ENCODE results near the gene IPCEF1.

IPCEF1 gene

GRCh38 chr6:154378518-154378917, 21.9 kb upstream of the IPCEF1 start:
- H3K9me3 ChIP-seq (ENCODE audit: control insufficient read depth in 5 of 5, low read length in 5 of 5), result peaks cover 0 to 4% (median 3%) of the 10 kb centered on the region in 5 donors
- no peak overlapping the region for H3K4me3 ChIP-seq (ENCODE audit: low read depth in 1 of 5, low read length in 5 of 5)
- no peaks in the 10 kb centered on the region for H3K4me1 ChIP-seq (ENCODE audit: control insufficient read depth in 5 of 5, insufficient read depth in 5 of 5, low read length in 5 of 5)
- no peaks in the 10 kb centered on the region for H3K36me3 ChIP-seq (ENCODE audit: control insufficient read depth in 5 of 5, insufficient read depth in 5 of 5, low read length in 5 of 5)
- no peaks in the 10 kb centered on the region for H3K27me3 ChIP-seq (ENCODE audit: control insufficient read depth in 5 of 5, insufficient read depth in 4 of 5, low read length in 5 of 5)
- no peak overlapping the region for H3K9ac ChIP-seq (ENCODE audit: low read length in 5 of 5)
- H3K27ac ChIP-seq (ENCODE audit: low read depth, low read length), result no peak overlapping the region

- no peaks in the 10 kb centered on the region for H3K4me1 ChIP-seq (ENCODE audit: control insufficient read depth in 5 of 5, insufficient read depth in 5 of 5, low read length in 5 of 5)
- no peaks in the 10 kb centered on the region for H3K9me3 ChIP-seq (ENCODE audit: control insufficient read depth in 5 of 5, low read length in 5 of 5)
- no peak overlapping the region for H3K27ac ChIP-seq (ENCODE audit: low read depth, low read length)
- H3K27me3 ChIP-seq (ENCODE audit: control insufficient read depth in 5 of 5, insufficient read depth in 4 of 5, low read length in 5 of 5), result no peaks in the 10 kb centered on the region
- H3K9ac ChIP-seq (ENCODE audit: low read length in 5 of 5), result no peak overlapping the region
- H3K4me3 ChIP-seq (ENCODE audit: low read depth in 1 of 5, low read length in 5 of 5), result no peak overlapping the region
- H3K36me3 ChIP-seq (ENCODE audit: control insufficient read depth in 5 of 5, insufficient read depth in 5 of 5, low read length in 5 of 5), result no peaks in the 10 kb centered on the region
Observed at GRCh38 chr6:154377726-154378125, 21.1 kb upstream of the IPCEF1 start.

- Histone ChIP-seq H3K27ac (ENCODE audit: low read depth, low read length) (no peak overlapping the region), H3K36me3 (ENCODE audit: control insufficient read depth in 5 of 5, insufficient read depth in 5 of 5, low read length in 5 of 5) (no peaks in the 10 kb centered on the region), H3K27me3 (ENCODE audit: control insufficient read depth in 5 of 5, insufficient read depth in 4 of 5, low read length in 5 of 5) (no peaks in the 10 kb centered on the region), H3K9ac (ENCODE audit: low read length in 5 of 5) (no peak overlapping the region), H3K4me1 (ENCODE audit: control insufficient read depth in 5 of 5, insufficient read depth in 5 of 5, low read length in 5 of 5) (no peaks in the 10 kb centered on the region), H3K4me3 (ENCODE audit: low read depth in 1 of 5, low read length in 5 of 5) (no peak overlapping the region), H3K9me3 (ENCODE audit: control insufficient read depth in 5 of 5, low read length in 5 of 5) (no peaks in the 10 kb centered on the region)
Observed at GRCh38 chr6:154373971-154374370, 17.4 kb upstream of the IPCEF1 start.

- Histone ChIP-seq H3K27me3 (ENCODE audit: control insufficient read depth in 5 of 5, insufficient read depth in 4 of 5, low read length in 5 of 5) (no peaks in the 10 kb centered on the region), H3K9ac (ENCODE audit: low read length in 5 of 5) (no peak overlapping the region), H3K36me3 (ENCODE audit: control insufficient read depth in 5 of 5, insufficient read depth in 5 of 5, low read length in 5 of 5) (no peaks in the 10 kb centered on the region), H3K9me3 (ENCODE audit: control insufficient read depth in 5 of 5, low read length in 5 of 5) (no peaks in the 10 kb centered on the region), H3K4me3 (ENCODE audit: low read depth in 1 of 5, low read length in 5 of 5) (no peak overlapping the region), H3K4me1 (ENCODE audit: control insufficient read depth in 5 of 5, insufficient read depth in 5 of 5, low read length in 5 of 5) (peaks cover 0 to 3% (median 0%) of the 10 kb centered on the region in 5 donors), H3K27ac (ENCODE audit: low read depth, low read length) (no peak overlapping the region)
Observed at GRCh38 chr6:154371281-154371680, 14.7 kb upstream of the IPCEF1 start.

- Histone ChIP-seq H3K4me1 (ENCODE audit: control insufficient read depth in 5 of 5, insufficient read depth in 5 of 5, low read length in 5 of 5) (peaks cover 0 to 3% (median 0%) of the 10 kb centered on the region in 5 donors), H3K27me3 (ENCODE audit: control insufficient read depth in 5 of 5, insufficient read depth in 4 of 5, low read length in 5 of 5) (no peaks in the 10 kb centered on the region), H3K36me3 (ENCODE audit: control insufficient read depth in 5 of 5, insufficient read depth in 5 of 5, low read length in 5 of 5) (no peaks in the 10 kb centered on the region)
Observed at GRCh38 chr6:154370545-154370944, 13.9 kb upstream of the IPCEF1 start.

GRCh38 chr6:154367839-154368695, 11.5 kb upstream of the IPCEF1 start:
- peaks cover 0 to 3% (median 0%) of the 10 kb centered on the region in 5 donors for H3K4me1 ChIP-seq (ENCODE audit: control insufficient read depth in 5 of 5, insufficient read depth in 5 of 5, low read length in 5 of 5)
- no peak overlapping the region for H3K4me3 ChIP-seq (ENCODE audit: low read depth in 1 of 5, low read length in 5 of 5)
- H3K9me3 ChIP-seq (ENCODE audit: control insufficient read depth in 5 of 5, low read length in 5 of 5), result no peaks in the 10 kb centered on the region
- H3K9ac ChIP-seq (ENCODE audit: low read length in 5 of 5), result no peak overlapping the region
- no peaks in the 10 kb centered on the region for H3K27me3 ChIP-seq (ENCODE audit: control insufficient read depth in 5 of 5, insufficient read depth in 4 of 5, low read length in 5 of 5)
- no peaks in the 10 kb centered on the region for H3K36me3 ChIP-seq (ENCODE audit: control insufficient read depth in 5 of 5, insufficient read depth in 5 of 5, low read length in 5 of 5)
- no peak overlapping the region for H3K27ac ChIP-seq (ENCODE audit: low read depth, low read length)

More at GRCh38 chr6:154370545-154370944, 13.9 kb upstream of the IPCEF1 start:
- H3K4me3 ChIP-seq (ENCODE audit: low read depth in 1 of 5, low read length in 5 of 5), result no peak overlapping the region
- no peak overlapping the region for H3K27ac ChIP-seq (ENCODE audit: low read depth, low read length)
- H3K9me3 ChIP-seq (ENCODE audit: control insufficient read depth in 5 of 5, low read length in 5 of 5), result no peaks in the 10 kb centered on the region
- no peak overlapping the region for H3K9ac ChIP-seq (ENCODE audit: low read length in 5 of 5)

GRCh38 chr6:154367336-154367735, 10.7 kb upstream of the IPCEF1 start:
- Histone ChIP-seq H3K9ac (ENCODE audit: low read length in 5 of 5) (no peak overlapping the region), H3K36me3 (ENCODE audit: control insufficient read depth in 5 of 5, insufficient read depth in 5 of 5, low read length in 5 of 5) (no peaks in the 10 kb centered on the region), H3K9me3 (ENCODE audit: control insufficient read depth in 5 of 5, low read length in 5 of 5) (no peaks in the 10 kb centered on the region), H3K27ac (ENCODE audit: low read depth, low read length) (no peak overlapping the region), H3K27me3 (ENCODE audit: control insufficient read depth in 5 of 5, insufficient read depth in 4 of 5, low read length in 5 of 5) (no peaks in the 10 kb centered on the region), H3K4me1 (ENCODE audit: control insufficient read depth in 5 of 5, insufficient read depth in 5 of 5, low read length in 5 of 5) (peaks cover 0 to 3% (median 0%) of the 10 kb centered on the region in 5 donors), H3K4me3 (ENCODE audit: low read depth in 1 of 5, low read length in 5 of 5) (no peak overlapping the region)

- H3K9ac ChIP-seq (ENCODE audit: low read length in 5 of 5), result no peak overlapping the region
- no peaks in the 10 kb centered on the region for H3K9me3 ChIP-seq (ENCODE audit: control insufficient read depth in 5 of 5, low read length in 5 of 5)
- H3K27ac ChIP-seq (ENCODE audit: low read depth, low read length), result no peak overlapping the region
- H3K4me1 ChIP-seq (ENCODE audit: control insufficient read depth in 5 of 5, insufficient read depth in 5 of 5, low read length in 5 of 5), result peaks cover 0 to 3% (median 0%) of the 10 kb centered on the region in 5 donors
- no peaks in the 10 kb centered on the region for H3K27me3 ChIP-seq (ENCODE audit: control insufficient read depth in 5 of 5, insufficient read depth in 4 of 5, low read length in 5 of 5)
- no peak overlapping the region for H3K4me3 ChIP-seq (ENCODE audit: low read depth in 1 of 5, low read length in 5 of 5)
- H3K36me3 ChIP-seq (ENCODE audit: control insufficient read depth in 5 of 5, insufficient read depth in 5 of 5, low read length in 5 of 5), result no peaks in the 10 kb centered on the region
Observed at GRCh38 chr6:154363821-154364220, 7.2 kb upstream of the IPCEF1 start.

- H3K4me3 ChIP-seq (ENCODE audit: low read depth in 1 of 5, low read length in 5 of 5), result no peak overlapping the region
- no peaks in the 10 kb centered on the region for H3K36me3 ChIP-seq (ENCODE audit: control insufficient read depth in 5 of 5, insufficient read depth in 5 of 5, low read length in 5 of 5)
- H3K27me3 ChIP-seq (ENCODE audit: control insufficient read depth in 5 of 5, insufficient read depth in 4 of 5, low read length in 5 of 5), result peaks cover 0 to 2% (median 0%) of the 10 kb centered on the region in 5 donors
- no peak overlapping the region for H3K9ac ChIP-seq (ENCODE audit: low read length in 5 of 5)
- H3K4me1 ChIP-seq (ENCODE audit: control insufficient read depth in 5 of 5, insufficient read depth in 5 of 5, low read length in 5 of 5), result peaks cover 0 to 2% (median 0%) of the 10 kb centered on the region in 5 donors
- H3K9me3 ChIP-seq (ENCODE audit: control insufficient read depth in 5 of 5, low read length in 5 of 5), result no peaks in the 10 kb centered on the region
- no peak overlapping the region for H3K27ac ChIP-seq (ENCODE audit: low read depth, low read length)
Observed at GRCh38 chr6:154361476-154361875, 4.9 kb upstream of the IPCEF1 start.

GRCh38 chr6:154360476-154360875, 3.9 kb upstream of the IPCEF1 start:
- no peak overlapping the region for H3K4me3 ChIP-seq (ENCODE audit: low read depth in 1 of 5, low read length in 5 of 5)
- H3K27me3 ChIP-seq (ENCODE audit: control insufficient read depth in 5 of 5, insufficient read depth in 4 of 5, low read length in 5 of 5), result peaks cover 0 to 2% (median 0%) of the 10 kb centered on the region in 5 donors
- H3K9me3 ChIP-seq (ENCODE audit: control insufficient read depth in 5 of 5, low read length in 5 of 5), result no peaks in the 10 kb centered on the region
- no peak overlapping the region for H3K27ac ChIP-seq (ENCODE audit: low read depth, low read length)
- H3K9ac ChIP-seq (ENCODE audit: low read length in 5 of 5), result no peak overlapping the region
- H3K4me1 ChIP-seq (ENCODE audit: control insufficient read depth in 5 of 5, insufficient read depth in 5 of 5, low read length in 5 of 5), result peaks cover 0 to 2% (median 0%) of the 10 kb centered on the region in 5 donors
- no peaks in the 10 kb centered on the region for H3K36me3 ChIP-seq (ENCODE audit: control insufficient read depth in 5 of 5, insufficient read depth in 5 of 5, low read length in 5 of 5)

Measured in subcutaneous abdominal adipose tissue (tissue), 5 donors.